ENCODE data around the gene TRPM4.
"Not testable (repeated sequence)": the region's sequence is repeated elsewhere in the genome, so short reads cannot be mapped to it uniquely, and the experiment has no call there.

The TRPM4 gene

GRCh38 chr19:49157445-49158224 is at the start of gene TRPM4:
TRPM4 (plus strand) TSS chr19:49157792; CDS start chr19:49157867, 75 bp downstream.
- DNase-seq, result no peak

- DNase-seq, result no peak
Measured at GRCh38 chr19:49109051-49109450, 48.5 kb upstream of the TRPM4 start.

- DNase-seq, result no peak
Measured at GRCh38 chr19:49109569-49110233, 47.9 kb upstream of the TRPM4 start.

DNA sequence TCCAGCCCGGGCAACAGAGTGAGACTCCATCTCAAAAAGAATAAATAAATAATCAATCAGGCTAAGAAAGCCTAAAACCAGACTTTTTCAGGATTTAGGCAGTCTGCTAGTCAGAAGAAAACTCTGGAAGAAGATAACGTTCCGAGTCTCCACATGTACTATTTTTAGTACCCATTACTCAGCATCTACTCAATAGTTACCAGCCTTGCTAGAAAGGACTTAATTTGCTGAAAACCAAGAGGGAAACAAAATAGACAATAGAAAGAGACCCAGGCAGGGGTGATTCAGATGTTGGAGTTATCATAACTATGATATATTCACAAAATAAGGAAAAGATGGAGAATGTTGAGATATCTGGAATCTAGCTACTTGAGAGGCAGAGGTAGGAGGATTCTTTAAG is 47.0 kb upstream of the TRPM4 start:
- no peak for DNase-seq

GRCh38 chr19:49111218-49111998 is 46.2 kb upstream of the TRPM4 start:
- DNase-seq, result no peak

DNA sequence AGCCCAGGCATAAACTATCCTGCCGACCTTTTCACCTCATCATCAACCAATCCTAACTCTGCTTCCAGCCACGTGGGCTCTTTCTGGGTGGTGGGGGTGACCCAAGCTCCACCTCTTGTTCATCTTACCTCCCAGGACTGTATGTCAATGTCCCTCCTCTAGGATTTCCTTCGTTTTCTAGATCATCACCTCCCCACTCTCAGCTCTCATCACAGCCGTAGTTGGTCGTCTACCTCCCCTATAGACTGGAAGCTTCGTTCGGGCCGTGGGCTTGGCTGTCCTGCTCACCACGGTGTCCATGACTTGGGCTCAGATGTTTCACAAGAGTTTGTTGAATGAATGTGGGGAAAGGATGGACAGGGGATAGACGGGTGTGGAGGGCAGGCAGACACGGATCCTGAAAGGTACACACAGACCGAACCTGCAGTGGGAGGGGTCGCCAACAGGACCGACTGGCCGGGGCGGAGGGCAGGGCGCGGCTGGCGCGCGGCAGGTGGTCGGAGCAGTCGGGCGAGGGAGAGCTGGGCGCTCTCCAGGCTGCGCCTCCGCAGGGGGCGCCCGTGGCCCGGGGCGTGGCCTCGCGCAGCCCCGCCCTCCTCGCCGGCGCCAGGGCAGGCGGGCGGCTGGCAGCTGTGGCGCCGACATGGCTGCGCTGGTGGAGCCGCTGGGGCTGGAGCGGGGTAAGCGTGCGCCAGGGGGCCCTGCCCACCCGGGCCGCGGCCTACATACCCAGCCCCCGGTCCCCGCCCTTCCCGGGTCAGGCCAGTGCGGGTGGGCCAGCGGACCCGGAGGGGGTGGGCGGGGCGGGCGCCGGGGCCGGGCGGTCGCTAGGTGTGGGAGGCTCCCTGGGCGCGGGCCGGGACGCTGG is 43.6 kb upstream of the TRPM4 start, which contains the start of gene LIN7B:
Gene LIN7B (plus strand): TSS at position 609 of the 868 bp plus-strand sequence. CDS start 35 bp downstream, at position 644.
- DNase-seq, result peak; percentile 85

DNA sequence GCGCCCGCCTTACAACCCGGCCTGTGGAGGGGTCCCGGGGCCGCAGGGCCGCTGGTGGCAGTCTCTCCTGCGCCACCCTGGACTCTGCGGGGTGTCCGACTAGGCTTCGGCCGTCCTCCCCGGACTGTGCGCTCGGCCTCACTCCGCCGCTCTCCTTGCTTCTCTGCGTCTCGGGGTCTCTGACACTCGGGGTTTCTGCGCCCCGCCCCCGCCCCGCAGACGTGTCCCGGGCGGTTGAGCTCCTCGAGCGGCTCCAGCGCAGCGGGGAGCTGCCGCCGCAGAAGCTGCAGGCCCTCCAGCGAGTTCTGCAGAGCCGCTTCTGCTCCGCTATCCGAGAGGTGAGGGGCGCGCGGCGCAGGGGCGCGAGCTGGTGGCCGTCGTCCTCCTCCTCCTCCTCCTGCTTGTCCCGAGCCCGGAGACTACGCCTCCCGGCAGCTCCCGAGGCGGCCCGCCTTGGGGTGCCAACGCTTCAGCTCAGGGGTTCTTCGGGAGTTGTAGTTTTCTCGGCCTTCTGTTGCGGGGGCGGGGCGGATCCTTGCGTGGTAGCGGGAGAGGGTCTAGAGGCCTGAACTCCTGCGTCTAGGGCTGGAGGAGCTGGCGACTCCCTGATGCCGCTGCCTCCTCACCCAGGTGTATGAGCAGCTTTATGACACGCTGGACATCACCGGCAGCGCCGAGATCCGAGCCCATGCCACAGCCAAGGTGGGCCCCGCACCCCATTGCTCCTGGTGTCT is 42.8 kb upstream of the TRPM4 start:
- DNase-seq, result peak; percentile 49

DNA sequence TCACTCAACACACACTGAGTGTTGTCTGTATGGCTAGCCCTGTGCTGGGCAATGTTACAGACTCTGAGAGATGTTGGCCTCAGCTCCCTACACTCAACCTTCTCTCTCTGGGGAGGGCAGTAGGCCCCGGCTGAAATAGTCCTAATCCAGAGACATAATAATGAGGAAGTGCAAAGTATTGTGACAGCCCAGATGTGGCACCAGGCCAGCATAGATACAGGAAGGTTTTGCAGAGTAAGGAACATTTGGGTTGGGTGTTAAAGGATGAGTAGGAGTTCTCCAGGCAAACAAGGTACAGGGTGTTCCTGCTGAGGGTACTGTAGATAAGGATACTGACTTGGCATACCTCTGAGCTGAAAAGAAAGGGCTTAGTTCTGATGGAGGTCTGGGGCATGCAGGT is 41.0 kb upstream of the TRPM4 start:
- DNase-seq, result no peak

DNA sequence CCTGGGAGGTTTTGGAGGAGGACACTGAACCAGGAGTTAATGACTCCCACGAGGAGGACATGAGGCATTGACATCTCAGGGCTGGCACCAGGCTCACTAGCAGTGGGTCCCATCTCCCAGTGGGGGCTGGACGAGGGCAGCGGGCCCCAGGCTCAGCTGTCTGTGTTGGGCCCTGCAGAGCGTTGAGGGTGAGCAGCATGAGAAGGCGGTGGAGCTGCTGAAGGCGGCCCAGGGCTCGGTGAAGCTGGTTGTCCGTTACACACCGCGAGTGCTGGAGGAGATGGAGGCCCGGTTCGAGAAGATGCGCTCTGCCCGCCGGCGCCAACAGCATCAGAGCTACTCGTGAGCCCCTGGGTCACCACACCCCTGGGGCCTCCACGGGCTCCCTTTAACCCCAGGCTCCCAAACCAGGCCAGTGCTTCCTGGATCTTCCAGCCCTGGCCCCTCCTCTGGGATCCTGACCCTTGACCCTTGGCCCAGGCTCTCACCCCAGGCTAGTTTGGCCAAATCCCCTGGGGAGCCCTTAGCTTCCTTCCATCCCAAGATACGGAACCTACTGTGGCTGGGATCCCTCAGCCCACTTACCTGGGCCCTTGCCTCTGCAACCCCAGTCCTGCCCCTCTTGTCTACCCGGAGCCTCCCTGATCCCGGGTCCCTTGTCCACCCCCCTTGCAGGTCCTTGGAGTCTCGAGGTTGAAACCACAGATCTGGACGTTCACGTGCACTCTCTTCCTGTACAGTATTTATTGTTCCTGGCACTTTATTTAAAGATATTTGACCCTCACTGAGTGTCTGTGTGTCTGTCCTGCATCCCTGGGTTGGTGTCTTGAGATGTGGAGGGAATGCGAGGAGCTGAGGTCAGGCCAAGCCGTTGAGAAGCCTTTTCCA is 39.7 kb upstream of the TRPM4 start:
- DNase-seq, result no peak

GRCh38 chr19:49118565-49119410 is 38.8 kb upstream of the TRPM4 start, which contains the start of gene C19orf73:
C19orf73 (minus strand) TSS chr19:49119143; CDS start chr19:49119022, 121 bp downstream.
- peak; percentile 98 for DNase-seq

GRCh38 chr19:49119411-49120324 is 37.9 kb upstream of the TRPM4 start, which contains the start of gene PPFIA3:
PPFIA3 (plus strand) TSS chr19:49119544; CDS start chr19:49127874, 8,330 bp downstream.
- DNase-seq, result no peak

DNA sequence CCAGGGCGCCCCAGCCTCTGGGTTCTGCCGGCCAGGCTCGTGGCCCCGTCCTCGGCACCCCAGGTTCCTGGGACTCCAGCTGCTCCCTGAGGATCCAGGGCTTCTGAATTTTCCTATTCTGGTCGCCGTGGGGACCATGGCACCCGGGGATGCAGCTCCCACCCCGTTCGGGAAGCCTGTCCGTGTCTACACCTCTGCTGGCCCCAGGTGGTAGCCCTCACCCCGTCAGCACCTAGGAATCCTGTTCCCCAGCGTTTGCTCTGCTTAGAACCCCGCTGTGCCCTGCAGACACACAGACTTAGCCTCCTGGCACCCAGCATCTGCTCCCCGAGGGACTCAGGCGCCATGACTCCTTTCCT is 37.3 kb upstream of the TRPM4 start:
- DNase-seq, result no peak

- DNase-seq, result no peak
Measured at GRCh38 chr19:49120868-49121267, 36.7 kb upstream of the TRPM4 start.

DNA sequence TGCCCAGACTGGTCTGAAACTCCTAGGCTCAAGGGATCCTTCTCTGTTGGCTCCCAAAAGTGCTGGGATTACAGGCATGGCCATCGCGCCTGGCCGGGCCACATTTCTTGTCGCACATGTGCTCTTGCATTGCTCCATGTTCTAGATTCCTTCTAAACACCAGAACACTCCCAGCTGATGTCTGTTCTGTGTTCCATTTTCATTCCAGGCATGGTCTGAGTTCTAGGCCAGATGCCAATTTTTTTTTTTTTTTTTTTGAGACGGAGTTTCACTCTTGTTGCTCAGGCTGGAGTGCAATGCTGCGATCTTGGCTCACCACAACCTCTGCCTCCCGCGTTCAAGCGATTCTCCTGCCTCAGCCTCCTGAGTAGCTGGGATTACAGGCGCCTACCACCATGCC is 35.8 kb upstream of the TRPM4 start:
- DNase-seq, result not testable (repeated sequence)

GRCh38 chr19:49123285-49123684 is 34.3 kb upstream of the TRPM4 start:
- DNase-seq, result not testable (repeated sequence)

- DNase-seq, result no peak
Measured at GRCh38 chr19:49125025-49125731, 32.4 kb upstream of the TRPM4 start.

DNA sequence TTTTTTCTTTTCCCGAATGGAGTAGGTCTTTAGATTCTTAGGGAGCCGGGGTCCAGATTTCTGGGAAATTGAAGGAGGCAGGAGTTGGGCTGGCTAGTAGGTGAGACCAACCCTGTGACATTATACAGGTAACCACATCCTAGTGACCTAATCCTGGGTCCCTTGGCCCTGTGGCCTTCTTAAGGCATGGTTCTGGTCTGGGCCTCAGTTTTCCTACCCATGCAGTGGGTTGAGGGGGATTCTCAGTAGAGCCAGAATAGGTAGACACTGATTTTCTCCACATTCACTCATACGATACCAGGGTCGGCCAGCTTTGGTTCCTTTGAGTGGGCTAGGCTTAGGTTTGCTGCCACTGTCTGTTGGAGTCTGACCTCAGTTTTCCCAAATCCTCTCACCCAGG is 31.0 kb upstream of the TRPM4 start:
- no peak for DNase-seq

DNA sequence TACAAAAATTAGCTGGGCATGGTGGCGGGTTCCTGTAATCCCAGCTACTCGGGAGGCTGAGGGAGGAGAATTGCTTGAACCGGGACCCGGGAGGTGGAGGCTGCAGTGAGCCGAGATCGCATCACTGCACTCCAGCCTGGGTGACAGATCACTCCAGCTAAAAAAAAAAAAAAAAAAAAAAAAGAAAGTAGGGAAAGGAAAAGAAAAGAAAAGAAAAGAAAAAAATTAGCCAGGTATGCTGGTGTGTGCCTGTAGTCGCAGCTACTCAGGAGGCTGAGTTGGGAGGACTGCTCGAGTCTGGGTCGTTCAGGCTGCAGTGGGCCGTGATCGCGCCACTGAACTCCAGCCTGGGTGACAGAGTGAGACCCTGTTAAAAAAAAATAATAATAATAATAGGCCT is 30.4 kb upstream of the TRPM4 start:
- DNase-seq, result not testable (repeated sequence)

Measured in activated CD4-positive, CD25-positive, alpha-beta regulatory T cell treated with anti-CD3 and anti-CD28 coated beads, Interleukin-2, amount 50 U/mL, for 72 hours (primary cell).